GM19023 (cell line): Measurements from ENCODE around the gene SNRNP48.

Experiments used
- ATAC-seq: cut with Tn5 transposase; IDR thresholded peaks from one replicate; pipeline ENCODE4 v1.9.1; 2021; ENCODE audit warnings: mild to moderate bottlenecking, moderate library complexity; ENCODE audit not compliant: unreplicated experiment

Gene SNRNP48

DNA sequence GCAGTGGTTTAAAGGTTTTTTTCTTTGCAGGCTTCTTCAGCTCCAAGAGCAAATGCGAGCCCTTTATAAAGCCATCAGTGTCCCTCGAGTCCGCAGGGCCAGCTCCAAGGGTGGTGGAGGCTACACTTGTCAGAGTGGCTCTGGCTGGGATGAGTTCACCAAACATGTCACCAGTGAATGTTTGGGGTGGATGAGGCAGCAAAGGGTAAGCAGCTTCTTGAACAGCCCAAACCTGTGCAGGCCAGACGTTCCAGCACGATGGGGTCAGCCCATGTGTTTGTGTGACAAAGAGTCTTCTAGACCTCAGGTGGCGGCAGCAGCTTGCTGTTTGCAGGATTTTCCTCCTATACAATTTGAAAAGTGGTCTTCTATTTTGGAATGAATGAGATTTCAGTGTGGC is 30.8 kb upstream of the SNRNP48 start:
- no peak for ATAC-seq

DNA sequence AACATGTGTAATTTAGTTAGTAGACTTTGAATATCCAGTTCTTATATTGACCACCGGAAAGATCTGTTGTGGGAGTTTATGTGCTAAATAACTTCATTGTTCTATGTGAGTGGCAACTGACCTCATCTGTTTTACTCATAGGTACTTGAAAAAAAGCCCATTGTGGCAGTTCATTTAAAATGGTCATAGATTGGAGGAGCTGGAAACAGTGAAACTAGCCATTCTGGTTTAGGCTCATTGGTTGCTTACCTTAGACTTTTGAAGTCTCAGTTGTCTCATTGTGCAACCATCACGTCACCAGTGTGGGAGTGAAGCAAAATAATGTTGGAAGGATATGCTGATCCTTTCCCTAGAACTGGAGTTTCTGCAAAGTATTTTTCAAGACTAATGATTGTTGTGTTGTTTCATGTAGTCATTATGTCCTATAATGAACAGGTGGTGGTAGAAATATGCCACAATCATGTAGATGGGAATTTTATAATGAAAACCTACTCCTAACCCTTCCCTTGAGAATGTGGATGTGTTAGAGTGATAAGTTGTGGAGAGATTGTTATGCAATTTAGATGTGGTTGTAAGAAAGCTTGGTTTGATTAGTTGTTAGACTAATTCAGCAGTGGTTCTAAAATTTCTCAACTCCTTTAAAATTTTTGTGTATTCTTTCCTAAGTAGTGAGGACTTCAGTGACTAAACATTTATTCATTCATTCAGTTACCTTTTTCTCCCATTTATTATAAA is 30.2 kb upstream of the SNRNP48 start:
- no peak for ATAC-seq

DNA sequence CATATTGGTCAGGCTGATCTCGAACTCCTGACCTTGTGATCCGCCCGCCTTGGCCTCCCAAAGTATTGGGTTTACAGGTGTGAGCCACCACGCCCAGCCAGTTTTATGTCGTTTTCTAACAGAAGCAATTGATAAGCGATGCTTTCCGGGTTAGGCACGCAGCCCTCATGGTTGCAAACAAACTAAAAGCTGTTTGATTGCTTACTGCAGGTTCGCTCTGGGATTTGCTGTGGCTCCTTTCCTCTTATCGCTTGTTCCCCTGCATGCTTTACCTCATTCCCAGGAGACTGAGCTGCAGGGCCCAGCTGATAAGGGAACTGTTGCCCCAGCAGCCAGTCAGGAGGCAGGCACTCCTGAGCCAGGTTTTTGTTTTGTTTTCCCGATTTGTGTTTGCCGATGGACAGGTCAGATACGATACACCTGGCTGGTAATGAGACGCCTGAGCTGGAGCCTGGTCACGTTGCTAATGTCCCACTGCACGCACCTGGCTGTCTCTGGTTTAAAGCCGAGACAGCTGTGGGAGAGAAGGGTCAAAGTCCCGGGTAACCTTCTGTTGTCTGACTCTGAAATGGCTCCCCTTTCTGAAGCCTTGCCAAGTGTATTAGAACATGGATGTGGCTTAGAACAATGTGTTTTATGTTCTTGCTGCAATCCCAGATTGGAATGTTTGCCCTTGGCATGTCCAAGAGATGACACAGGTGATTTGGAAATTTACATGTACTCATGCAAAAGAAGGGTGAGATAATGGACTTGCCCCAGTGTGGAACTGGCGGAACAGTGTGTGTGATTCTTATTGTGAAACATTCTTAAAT is 28.6 kb upstream of the SNRNP48 start:
- ATAC-seq, result no peak

- ATAC-seq, result no peak
Measured at GRCh38 chr6:7562769-7563168, 27.2 kb upstream of the SNRNP48 start.

DNA sequence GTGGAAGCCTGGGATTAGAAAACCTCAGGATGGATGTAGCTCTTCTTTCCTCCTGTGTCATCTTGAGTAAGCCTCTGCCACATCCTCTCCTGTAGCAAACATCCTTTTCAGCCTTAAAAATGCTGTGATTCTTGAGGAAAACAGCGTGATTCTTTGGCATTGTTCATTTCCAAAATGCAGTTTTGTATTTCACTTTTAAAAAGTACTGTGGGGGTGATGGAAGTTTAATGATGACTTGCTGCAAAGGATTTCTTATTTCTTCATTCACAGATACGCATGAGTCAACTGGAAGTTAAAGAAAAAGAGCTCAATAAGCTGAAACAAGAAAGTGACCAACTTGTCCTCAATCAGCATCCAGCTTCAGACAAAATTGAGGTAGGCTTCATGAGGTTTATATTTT is 23.9 kb upstream of the SNRNP48 start:
- ATAC-seq, result no peak

DNA sequence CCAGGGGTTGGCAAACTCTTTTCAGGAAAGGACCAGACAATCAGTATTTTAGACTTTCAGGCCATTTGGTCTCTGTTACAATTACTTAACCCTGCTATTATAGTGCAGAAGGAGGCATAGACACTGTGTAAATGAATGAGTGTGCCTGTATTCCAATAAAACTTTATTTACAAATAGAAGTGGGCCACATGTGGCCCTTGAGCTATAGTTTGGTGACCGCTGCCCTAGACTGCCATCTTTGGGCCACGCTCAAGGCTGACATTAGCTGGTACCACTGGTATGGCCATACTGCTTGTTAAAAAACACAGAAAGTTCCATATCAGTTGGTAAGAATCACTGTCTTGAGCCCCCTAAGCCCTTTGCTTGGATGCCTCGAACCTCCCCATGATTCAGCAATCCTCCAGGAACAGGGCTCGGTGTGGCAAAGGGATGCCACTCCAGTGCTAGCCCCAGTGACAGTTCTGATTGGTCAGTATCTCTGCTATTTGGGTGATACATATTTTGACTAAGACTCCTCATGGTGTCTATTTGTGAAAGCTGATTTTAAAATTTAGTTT is 23.3 kb upstream of the SNRNP48 start:
- no peak for ATAC-seq

DNA sequence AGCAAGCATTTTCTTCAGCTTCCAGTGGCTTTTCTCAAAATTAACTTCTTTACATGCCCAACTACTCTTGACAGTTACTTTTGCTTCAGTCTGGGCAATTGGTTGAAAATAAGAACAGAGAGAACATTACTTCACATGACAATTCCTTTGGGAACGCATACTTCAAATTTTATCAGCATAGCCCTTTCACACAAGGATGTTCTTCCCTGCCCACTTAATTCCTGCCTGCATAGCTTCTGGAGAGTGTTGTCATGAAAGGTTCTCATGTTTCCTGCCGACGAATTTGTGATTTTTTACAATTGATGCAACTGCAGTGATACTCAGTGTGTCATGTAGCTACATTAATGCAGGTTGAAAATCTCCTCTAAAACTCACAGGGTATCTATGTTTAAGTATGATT is 22.0 kb upstream of the SNRNP48 start:
- ATAC-seq, result no peak

- ATAC-seq, result no peak
Measured at GRCh38 chr6:7569082-7569481, 20.9 kb upstream of the SNRNP48 start.

DNA sequence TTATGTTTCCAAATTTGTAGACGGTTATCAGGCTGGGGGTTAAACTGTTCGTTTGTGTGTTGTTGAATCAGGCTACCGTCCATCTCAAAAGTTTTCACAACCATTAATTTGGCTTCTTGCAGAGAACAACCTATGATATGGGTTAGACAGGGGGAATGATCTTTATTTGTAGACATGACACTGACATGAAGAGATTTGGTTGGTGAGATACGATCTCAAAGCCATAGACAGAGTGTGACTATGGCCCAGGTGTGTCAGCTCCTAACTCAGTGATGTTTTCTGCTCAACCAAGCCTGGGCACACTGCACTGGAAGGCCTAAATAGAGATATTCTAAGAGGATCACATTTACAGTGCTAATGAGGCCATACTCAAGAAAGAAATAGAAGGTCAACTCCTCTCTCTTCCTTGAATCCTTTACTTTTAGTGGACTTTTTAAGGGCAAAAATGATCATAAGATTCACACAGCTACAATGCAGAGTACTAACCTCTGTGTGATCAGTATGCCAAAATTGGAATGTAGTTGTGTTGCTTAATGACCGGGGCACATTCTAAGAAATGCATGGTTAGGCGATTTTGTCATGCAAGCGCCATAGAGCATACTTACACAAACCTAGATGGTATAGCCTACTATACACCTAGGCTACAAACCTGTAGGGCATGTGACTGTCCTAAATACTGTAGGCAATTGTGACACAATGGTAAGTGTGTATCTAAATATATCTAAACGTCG is 17.6 kb upstream of the SNRNP48 start:
- no peak for ATAC-seq

DNA sequence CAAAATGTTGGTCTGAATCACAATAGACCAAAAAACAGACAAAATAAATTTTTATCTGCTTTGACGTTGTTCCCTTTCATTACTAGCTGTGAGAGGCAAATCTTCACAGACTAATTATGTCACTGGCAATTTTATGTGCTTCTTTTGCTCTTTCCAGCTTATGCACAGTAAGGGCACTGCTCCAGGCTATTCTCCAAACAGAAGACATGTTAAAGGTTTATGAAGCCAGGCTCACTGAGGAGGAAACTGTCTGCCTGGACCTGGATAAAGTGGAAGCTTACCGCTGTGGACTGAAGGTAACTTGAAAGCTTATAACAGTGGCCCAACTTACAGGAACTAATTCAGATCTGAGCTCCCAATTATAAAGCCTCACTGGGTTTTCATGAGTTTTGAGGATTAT is 15.5 kb upstream of the SNRNP48 start:
- no peak for ATAC-seq

GRCh38 chr6:7578516-7578915 is 11.5 kb upstream of the SNRNP48 start:
- ATAC-seq, result no peak

GRCh38 chr6:7578931-7579330 is 11.1 kb upstream of the SNRNP48 start:
- no peak for ATAC-seq

DNA sequence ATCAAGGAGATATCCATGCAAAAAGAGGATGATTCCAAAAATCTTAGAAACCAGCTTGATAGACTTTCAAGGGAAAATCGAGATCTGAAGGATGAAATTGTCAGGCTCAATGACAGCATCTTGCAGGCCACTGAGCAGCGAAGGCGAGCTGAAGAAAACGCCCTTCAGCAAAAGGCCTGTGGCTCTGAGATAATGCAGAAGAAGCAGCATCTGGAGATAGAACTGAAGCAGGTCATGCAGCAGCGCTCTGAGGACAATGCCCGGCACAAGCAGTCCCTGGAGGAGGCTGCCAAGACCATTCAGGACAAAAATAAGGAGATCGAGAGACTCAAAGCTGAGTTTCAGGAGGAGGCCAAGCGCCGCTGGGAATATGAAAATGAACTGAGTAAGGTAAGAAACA is 10.1 kb upstream of the SNRNP48 start:
- ATAC-seq, result no peak

GRCh38 chr6:7580537-7580926 is 9.5 kb upstream of the SNRNP48 start:
- ATAC-seq, result no peak

GRCh38 chr6:7580927-7581618 is 8.9 kb upstream of the SNRNP48 start:
- ATAC-seq, result no peak

GRCh38 chr6:7585287-7585930 is 4.6 kb upstream of the SNRNP48 start:
- no peak for ATAC-seq

GRCh38 chr6:7587631-7588100 is 2.3 kb upstream of the SNRNP48 start:
- no peak for ATAC-seq

DNA sequence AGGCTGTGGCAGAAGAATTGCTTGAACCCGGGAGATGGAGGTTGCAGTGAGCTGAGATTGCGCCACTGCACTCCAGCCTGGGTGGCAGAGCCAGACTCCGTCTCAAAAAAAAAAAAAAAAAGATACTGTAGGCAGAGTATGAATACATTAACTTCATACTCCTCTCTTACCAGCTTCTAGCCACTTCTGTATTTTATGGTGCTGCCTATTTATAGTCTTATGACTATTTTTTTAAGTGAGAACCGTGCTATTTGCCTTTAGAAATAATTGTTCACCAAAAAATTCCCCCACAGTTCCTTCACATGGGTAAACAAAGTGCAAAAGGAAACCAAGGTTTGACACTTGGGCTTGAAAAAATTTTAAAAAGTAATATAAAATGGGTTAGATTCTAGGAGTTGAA is 1.5 kb upstream of the SNRNP48 start:
- ATAC-seq, result no peak

DNA sequence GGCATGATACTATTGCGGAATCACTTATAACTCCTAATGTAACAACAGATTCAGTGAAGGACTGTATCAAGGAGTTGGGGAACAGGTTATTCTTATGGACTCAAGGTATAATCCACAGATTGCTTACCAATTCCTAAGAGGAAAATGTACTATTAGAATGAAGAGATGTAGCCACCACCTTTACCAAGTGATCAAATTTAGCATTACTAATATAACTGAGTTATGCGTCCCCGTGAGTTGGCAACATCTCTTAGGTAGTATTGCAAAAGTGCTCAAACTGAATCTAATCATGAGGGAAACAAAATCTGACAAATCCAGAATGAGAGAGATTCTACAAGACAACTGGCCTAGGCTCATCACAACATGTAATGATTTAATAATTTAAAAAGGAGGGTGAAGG is 777 bp upstream of the SNRNP48 start:
- no peak for ATAC-seq

DNA sequence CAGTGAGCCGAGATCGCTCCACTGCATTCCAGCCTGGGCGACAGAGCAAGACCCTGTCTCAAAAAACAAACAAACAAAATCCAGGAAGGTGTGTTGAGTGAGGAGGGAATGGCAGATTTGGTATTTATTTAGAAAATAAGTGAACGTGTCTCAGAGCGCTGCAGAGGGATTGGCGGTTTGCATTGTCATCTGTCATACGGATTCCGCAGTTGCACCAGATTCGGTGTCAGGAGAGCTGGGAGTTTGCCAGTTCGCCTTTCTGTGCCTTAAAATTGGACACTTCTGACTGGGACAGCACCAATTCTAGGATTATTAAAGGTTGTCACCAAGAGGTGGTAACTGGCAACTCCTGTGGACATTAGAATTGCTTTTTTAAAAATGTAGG is 912 bp downstream of the SNRNP48 start:
- no peak for ATAC-seq
